OCI-LY3 (cell line): ENCODE measurements around the gene ZNF32.
A peak's percentile ranks its signal among the peaks of the same experiment; 100 is the strongest.

Source experiments
- H2AFZ ChIP-seq: fragments of 200-600, 300-600 bp; shearing (Covaris generic); 2 replicates; pipeline ENCODE4 v1.6.0; 2014; ENCODE audit warnings: antibody characterized with exemption, low read depth, low read length
- H3K27ac ChIP-seq: fragments of 200-600, 300-600 bp; sonication (generic); 2 replicates; pipeline ENCODE4 v1.5.1; 2014; ENCODE audit warnings: mild to moderate bottlenecking, low read length, moderate library complexity, mixed read lengths
- H3K27me3 ChIP-seq: fragments of 200-600, 300-600 bp; sonication (generic); 2 replicates; pipeline ENCODE4 v1.6.1; 2014; ENCODE audit warnings: low read depth, low read length, mixed read lengths
- H3K36me3 ChIP-seq: fragments of 200-600, 300-600 bp; sonication (generic); replicated peaks from 2 replicates; pipeline ENCODE3; 2014; ENCODE audit warnings: low read depth, low read length, mixed read lengths
- H3K4me1 ChIP-seq: fragments of 300-600, 200-600 bp; sonication (generic); 2 replicates; pipeline ENCODE4 v1.6.1; 2014; ENCODE audit warnings: low read length, mixed read lengths
- H3K4me2 ChIP-seq: fragments of 200-600, 300-600 bp; sonication (generic); 2 replicates; pipeline ENCODE4 v1.6.1; 2014; ENCODE audit warnings: low read length, mixed read lengths
- H3K4me3 ChIP-seq: fragments of 300-600, 200-600 bp; sonication (generic); 2 replicates; pipeline ENCODE4 v1.5.1; 2014; ENCODE audit warnings: antibody characterized with exemption, mild to moderate bottlenecking, low read length, moderate library complexity
- H3K79me2 ChIP-seq: fragments of 300-600, 200-600 bp; shearing (Covaris generic); 2 replicates; pipeline ENCODE4 v1.6.1; 2014; ENCODE audit warnings: mild to moderate bottlenecking, low read length, mixed read lengths
- H3K9ac ChIP-seq: fragments of 300-600, 200-600 bp; shearing (Covaris generic); 2 replicates; pipeline ENCODE4 v1.6.0; 2014; ENCODE audit warnings: mild to moderate bottlenecking, low read length, moderate library complexity
- H3K9me3 ChIP-seq: fragments of 200-600, 300-600 bp; shearing (Covaris generic); 2 replicates; pipeline ENCODE4 v1.6.1; 2014; ENCODE audit warnings: low read length, mixed read lengths; ENCODE audit not compliant: insufficient read depth
- H4K20me1 ChIP-seq: fragments of 200-600, 300-600 bp; sonication (generic); 2 replicates; pipeline ENCODE4 v1.6.1; 2016; ENCODE audit warnings: low read length, mixed read lengths; ENCODE audit not compliant: insufficient read depth
- CTCF ChIP-seq: fragments of 200-600, 300-600 bp; sonication (generic); IDR thresholded peaks from 2 replicates; pipeline ENCODE4 v1.5.1; 2014; ENCODE audit warnings: antibody characterized with exemption, low read length, low read depth
- EZH2phosphoT487 ChIP-seq: fragments of 200-600 bp; shearing (Covaris generic); IDR thresholded peaks from 2 replicates; pipeline ENCODE4 v1.6.1; 2018; ENCODE audit warnings: antibody characterized with exemption, mixed run types, low read depth

Gene ZNF32

GRCh38 chr10:43599333-43599732, 49.3 kb downstream of the ZNF32 start:
- Histone ChIP-seq H3K4me2 (no peak overlapping the region), H4K20me1 (no peaks in the 10 kb centered on the region), H3K9ac (no peak overlapping the region), H3K79me2 (no peaks in the 10 kb centered on the region), H2AFZ (no peak overlapping the region), H3K4me3 (no peak overlapping the region), H3K27ac (no peak overlapping the region), H3K4me1 (peaks cover 16% of the 10 kb centered on the region), H3K27me3 (no peaks in the 10 kb centered on the region), H3K9me3 (no peaks in the 10 kb centered on the region), H3K36me3 (no peaks in the 10 kb centered on the region)
- TF ChIP-seq CTCF: no peak
- TF ChIP-seq EZH2phosphoT487: no peak

GRCh38 chr10:43598446-43598845, 50.2 kb downstream of the ZNF32 start:
- H3K9me3 ChIP-seq: no peaks in the 10 kb centered on the region
- H3K36me3 ChIP-seq: no peaks in the 10 kb centered on the region
- no peak overlapping the region for H3K9ac ChIP-seq
- H3K27ac ChIP-seq: no peak overlapping the region
- TF ChIP-seq CTCF (no peak), EZH2phosphoT487 (no peak)
- peaks cover 16% of the 10 kb centered on the region for H3K4me1 ChIP-seq
- H3K4me2 ChIP-seq: no peak overlapping the region
- H3K27me3 ChIP-seq: no peaks in the 10 kb centered on the region
- H3K79me2 ChIP-seq: no peaks in the 10 kb centered on the region
- H4K20me1 ChIP-seq: no peaks in the 10 kb centered on the region
- H2AFZ ChIP-seq: no peak overlapping the region
- no peak overlapping the region for H3K4me3 ChIP-seq

- H3K4me3 ChIP-seq: no peak overlapping the region
- no peaks in the 10 kb centered on the region for H3K36me3 ChIP-seq
- H3K9ac ChIP-seq: no peak overlapping the region
- no peaks in the 10 kb centered on the region for H4K20me1 ChIP-seq
- H3K4me1 ChIP-seq: peaks cover 16% of the 10 kb centered on the region
- TF ChIP-seq EZH2phosphoT487: no peak
- no peak for TF ChIP-seq CTCF
- no peaks in the 10 kb centered on the region for H3K9me3 ChIP-seq
- no peak overlapping the region for H3K27ac ChIP-seq
- no peaks in the 10 kb centered on the region for H3K79me2 ChIP-seq
- no peak overlapping the region for H3K4me2 ChIP-seq
- no peak overlapping the region for H2AFZ ChIP-seq
- H3K27me3 ChIP-seq: no peaks in the 10 kb centered on the region
Measured at GRCh38 chr10:43596546-43596945, 52.1 kb downstream of the ZNF32 start.

GRCh38 chr10:43595739-43596298, 52.9 kb downstream of the ZNF32 start:
- no peaks in the 10 kb centered on the region for H3K36me3 ChIP-seq
- peaks cover 16% of the 10 kb centered on the region for H3K4me1 ChIP-seq
- no peaks in the 10 kb centered on the region for H3K27me3 ChIP-seq
- H3K4me2 ChIP-seq: peak overlapping the region; percentile 93
- H3K9me3 ChIP-seq: no peaks in the 10 kb centered on the region
- no peak overlapping the region; the same call in 1 of the 2 replicates for H2AFZ ChIP-seq
- H4K20me1 ChIP-seq: no peaks in the 10 kb centered on the region
- H3K79me2 ChIP-seq: no peaks in the 10 kb centered on the region
- TF ChIP-seq CTCF: no peak
- TF ChIP-seq EZH2phosphoT487: no peak
- H3K4me3 ChIP-seq: peak overlapping the region; percentile 74
- peak overlapping the region; percentile 19; the same call in 1 of the 2 replicates for H3K27ac ChIP-seq
- H3K9ac ChIP-seq: peak overlapping the region; percentile 57; the same call in 1 of the 2 replicates
